ENCODE measurements around the gene LPAR3.
"Not testable (repeated sequence)": the region's sequence is repeated elsewhere in the genome, so short reads cannot be mapped to it uniquely, and the experiment has no call there.

Gene LPAR3

DNA sequence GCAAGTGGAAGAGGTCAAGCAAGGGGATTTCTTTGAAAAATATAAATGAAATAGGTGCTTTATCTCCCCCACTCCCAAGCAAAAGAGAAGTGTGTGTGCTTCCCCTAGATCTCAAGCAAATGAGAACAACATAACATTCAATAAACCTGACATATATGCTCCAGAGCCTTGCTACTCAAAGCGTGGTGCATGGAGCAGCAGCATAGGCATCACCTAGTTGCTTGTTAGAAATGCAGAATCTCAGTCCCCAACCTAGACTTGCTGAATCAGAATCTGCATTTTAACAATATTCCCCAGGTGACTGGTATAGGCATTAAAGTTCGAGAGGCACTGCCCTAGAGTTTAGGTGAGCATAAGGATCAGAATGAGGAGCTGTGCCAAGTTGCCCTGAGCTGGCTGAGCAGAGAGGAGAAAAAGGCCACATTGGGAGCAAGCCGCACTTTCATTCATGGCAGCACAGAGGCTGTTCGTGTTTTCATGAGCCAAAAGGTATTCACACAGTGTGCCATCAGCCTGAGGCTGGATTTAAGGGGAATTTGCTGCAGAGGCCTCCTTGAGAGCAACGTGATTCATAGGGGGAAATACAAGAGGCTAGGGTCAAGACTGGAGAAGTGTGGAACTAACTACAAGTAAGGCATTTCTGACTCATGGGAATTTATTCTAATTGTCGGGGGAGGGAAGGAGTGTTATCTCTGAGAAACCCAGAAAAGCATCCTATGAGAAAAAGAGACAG lies 14.3 kb upstream of the LPAR3 start:
- no peak for DNase-seq (ENCODE audit: insufficient read length, low spot score)

GRCh38 chr1:84902727-84903126 lies 9.7 kb upstream of the LPAR3 start:
- not testable (repeated sequence) for DNase-seq (ENCODE audit: insufficient read length, low spot score); FAIRE-seq

More for the DNA sequence above, 14.3 kb upstream of the LPAR3 start:
- no peak for FAIRE-seq

DNA sequence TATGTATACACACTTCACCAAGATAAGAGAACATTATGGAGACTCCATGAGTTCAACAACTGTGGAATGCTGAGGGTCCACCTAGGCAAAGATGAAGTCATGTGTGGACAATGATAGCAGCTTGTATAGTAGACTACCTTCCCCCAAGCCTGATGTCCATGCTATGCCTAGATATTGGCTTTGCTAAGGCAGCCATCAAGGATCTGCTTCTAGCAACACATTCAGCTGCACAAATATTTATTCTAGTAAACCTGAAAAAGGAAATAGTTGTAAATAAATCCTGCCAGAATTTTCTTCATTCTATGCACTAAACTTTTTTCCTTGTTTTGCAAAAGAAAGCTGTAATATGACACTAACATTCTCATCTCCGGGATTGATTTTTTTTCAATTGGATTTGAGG lies 7.0 kb upstream of the LPAR3 start:
- DNase-seq (ENCODE audit: insufficient read length, low spot score) (no peak), FAIRE-seq (no peak)

- FAIRE-seq = no peak
- no peak for DNase-seq (ENCODE audit: insufficient read length, low spot score)
Measured at GRCh38 chr1:84896279-84896678, 3.3 kb upstream of the LPAR3 start.

GRCh38 chr1:84890566-84890965 lies 2.4 kb downstream of the LPAR3 start:
- no peak for DNase-seq (ENCODE audit: insufficient read length, low spot score)
- no peak for FAIRE-seq

GRCh38 chr1:84889437-84889836 lies 3.6 kb downstream of the LPAR3 start:
- FAIRE-seq = no peak

DNA sequence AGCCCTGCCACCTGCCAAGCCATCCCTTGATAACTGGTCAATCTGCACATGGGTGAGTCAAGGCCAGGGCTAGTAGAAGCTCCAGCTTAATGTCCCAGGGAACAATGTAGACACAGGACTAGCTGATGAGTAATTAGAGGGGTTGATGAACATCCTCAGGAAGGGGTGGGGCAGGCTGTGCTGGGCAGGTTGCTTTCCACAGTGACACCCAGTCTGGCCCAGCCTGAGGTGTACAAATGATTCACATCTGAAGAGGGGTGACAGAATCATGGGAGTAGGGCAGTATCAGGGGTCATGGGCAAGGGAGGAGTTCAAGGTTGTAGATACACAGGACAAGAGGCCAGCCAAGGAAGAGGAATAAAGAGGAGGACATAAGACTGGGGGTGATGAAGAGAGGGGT lies 4.3 kb downstream of the LPAR3 start:
- FAIRE-seq (no peak), DNase-seq (ENCODE audit: insufficient read length, low spot score) (no peak)

More at GRCh38 chr1:84889437-84889836, 3.6 kb downstream of the LPAR3 start:
- DNase-seq (ENCODE audit: insufficient read length, low spot score) = no peak

- FAIRE-seq = no peak
- DNase-seq (ENCODE audit: insufficient read length, low spot score) = no peak
Measured at GRCh38 chr1:84887261-84887934, 5.6 kb downstream of the LPAR3 start.

DNA sequence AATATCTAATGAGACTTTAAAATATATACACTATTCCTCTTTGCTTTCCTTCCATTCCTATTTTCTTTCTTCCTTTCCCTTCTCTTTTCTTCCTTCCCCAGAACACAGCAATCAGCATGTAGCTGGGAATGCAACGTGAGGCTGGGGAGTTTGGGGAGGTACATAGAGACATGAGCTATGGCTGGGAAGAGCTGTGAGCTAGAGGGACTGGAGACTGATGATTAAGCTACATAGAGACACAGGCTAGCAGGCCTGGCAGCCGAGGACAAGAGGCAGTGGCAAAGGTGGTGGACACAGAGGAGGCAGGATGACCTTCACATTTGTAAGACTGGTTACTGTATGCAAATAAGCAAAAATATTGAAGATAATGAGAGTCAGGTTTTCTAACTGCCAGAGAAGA lies 7.5 kb downstream of the LPAR3 start:
- FAIRE-seq (no peak), DNase-seq (ENCODE audit: insufficient read length, low spot score) (no peak)

GRCh38 chr1:84884671-84885389 lies 8.2 kb downstream of the LPAR3 start:
- FAIRE-seq (no peak), DNase-seq (ENCODE audit: insufficient read length, low spot score) (no peak)

DNA sequence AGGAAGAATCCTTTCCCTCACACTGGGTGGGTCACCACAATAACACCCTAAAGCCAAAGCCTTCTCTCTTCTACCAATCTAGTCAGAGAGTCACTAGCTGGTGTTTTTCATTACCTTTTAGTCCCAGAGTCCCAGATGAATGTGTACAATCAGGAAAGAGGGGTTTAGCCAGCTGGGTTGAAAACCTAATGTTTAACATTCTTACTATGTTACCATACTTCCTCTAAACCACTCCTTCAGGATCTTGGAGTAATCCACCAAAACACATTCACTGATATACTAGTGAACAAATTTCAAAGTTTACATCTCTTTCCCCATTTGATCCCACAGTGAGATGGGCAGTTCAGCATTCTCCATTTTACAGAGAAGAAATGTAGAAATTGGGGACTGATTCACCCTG lies 9.7 kb downstream of the LPAR3 start:
- DNase-seq (ENCODE audit: insufficient read length, low spot score) = no peak
- no peak for FAIRE-seq

- no peak for FAIRE-seq
- no peak for DNase-seq (ENCODE audit: insufficient read length, low spot score)
Measured at GRCh38 chr1:84877592-84877991, 15.4 kb downstream of the LPAR3 start.

- FAIRE-seq (no peak), DNase-seq (ENCODE audit: insufficient read length, low spot score) (no peak)
Measured at GRCh38 chr1:84876353-84876752, 16.7 kb downstream of the LPAR3 start.

DNA sequence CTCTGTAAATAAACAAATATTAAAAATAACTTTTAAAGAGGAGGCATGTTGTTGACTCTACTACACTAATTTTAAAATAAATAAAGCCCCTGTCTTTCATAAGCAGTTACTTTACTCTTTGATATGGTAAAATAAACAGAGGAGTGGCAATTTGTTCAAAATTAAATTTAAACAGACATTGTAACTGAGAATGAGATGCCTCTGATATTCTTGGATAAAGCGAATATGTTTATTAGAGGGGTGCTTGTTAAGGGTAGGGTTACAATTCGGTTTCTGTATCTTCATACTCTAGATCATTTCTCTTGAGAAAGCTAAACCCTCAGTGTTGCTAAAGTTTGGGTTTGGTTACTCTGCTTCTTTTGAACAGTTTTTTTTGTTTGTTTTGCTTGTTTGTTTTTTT lies 19.6 kb downstream of the LPAR3 start:
- FAIRE-seq (no peak), DNase-seq (ENCODE audit: insufficient read length, low spot score) (no peak)

- DNase-seq (ENCODE audit: insufficient read length, low spot score) (no peak), FAIRE-seq (no peak)
Measured at GRCh38 chr1:84872696-84873355, 20.2 kb downstream of the LPAR3 start.

GRCh38 chr1:84871181-84871580 lies 21.8 kb downstream of the LPAR3 start:
- DNase-seq (ENCODE audit: insufficient read length, low spot score) (no peak), FAIRE-seq (no peak)

GRCh38 chr1:84870591-84870990 lies 22.4 kb downstream of the LPAR3 start:
- DNase-seq (ENCODE audit: insufficient read length, low spot score) (no peak), FAIRE-seq (no peak)

DNA sequence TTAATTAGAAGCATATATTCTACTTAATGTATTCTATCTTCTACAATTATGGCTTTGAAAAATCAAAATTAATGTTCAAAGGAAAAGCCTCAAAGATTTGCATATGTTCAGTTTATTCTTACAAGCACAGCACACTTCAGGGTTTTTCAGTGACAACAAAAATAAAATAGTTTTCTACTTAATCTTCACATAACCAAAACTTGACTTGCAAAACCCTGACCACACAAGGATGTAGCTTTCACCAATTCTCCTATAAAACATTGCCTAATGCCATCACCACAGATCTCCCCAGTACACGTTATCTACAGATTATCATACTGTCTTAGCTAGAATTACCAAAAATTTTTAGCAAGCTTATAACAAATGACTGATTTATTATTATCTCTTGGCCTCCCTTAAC lies 23.3 kb downstream of the LPAR3 start:
- no peak for FAIRE-seq
- no peak for DNase-seq (ENCODE audit: insufficient read length, low spot score)

- peak; percentile 96 for FAIRE-seq
- DNase-seq (ENCODE audit: insufficient read length, low spot score) = peak; percentile 28
Measured at GRCh38 chr1:84862810-84863251, 30.2 kb downstream of the LPAR3 start.

DNA sequence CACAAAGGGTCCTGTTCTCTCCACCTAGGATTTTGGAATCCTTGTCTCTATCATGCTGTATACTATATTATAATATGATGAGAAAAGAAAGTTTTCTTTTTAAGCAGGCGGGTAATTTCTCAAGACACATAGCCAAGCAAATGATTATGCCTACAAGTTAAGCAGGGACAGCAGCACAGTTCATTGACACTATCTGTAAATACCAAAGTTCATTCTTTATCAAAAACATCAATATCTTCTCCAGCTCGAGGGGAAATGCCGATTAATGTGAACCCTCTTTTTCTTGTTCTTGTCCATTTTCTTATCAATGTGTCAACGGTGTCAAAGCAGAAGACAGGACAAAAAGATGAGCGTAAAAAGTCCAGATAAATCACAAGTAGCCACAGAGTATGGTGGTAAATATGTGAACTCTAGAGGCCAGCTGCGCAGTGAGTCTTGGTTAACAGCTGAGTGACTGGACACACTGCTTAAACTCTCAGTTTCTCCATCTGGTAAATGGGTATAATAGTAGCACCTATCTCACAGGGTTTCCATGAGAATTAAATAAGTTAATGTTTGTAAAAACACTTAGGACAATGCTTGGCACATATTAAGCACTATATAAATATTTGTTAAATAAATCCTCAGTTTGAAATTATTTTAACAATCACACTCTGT lies 30.9 kb downstream of the LPAR3 start:
- FAIRE-seq = peak; percentile 42

DNA sequence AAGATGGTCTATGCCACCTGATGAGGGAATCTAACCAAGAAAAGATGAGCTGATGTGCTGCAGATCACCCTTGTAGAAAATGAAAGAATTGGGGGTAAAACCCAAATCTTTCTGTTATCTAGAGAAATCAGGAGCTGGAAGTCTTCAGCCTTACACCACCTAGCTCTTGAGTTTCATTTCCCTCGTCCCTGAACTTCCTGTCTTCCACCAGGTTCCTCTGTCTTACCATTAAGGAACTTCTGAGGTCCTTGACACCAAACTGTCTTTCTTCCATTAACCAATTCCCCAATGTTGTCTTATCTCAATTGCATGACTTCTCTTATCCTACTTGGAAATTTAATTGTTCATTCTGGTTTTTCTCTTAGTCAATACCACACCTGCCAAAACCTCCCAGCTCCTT lies 31.5 kb downstream of the LPAR3 start:
- DNase-seq (ENCODE audit: insufficient read length, low spot score) (no peak), FAIRE-seq (no peak)

More for the DNA sequence above, 30.9 kb downstream of the LPAR3 start:
- DNase-seq (ENCODE audit: insufficient read length, low spot score) = no peak

Measured in GM19239 (cell line).